ENCODE results near the gene SRP9.
"Not testable (repeated sequence)": the region's sequence is repeated elsewhere in the genome, so short reads cannot be mapped to it uniquely, and the experiment has no call there.

Gene SRP9

DNA sequence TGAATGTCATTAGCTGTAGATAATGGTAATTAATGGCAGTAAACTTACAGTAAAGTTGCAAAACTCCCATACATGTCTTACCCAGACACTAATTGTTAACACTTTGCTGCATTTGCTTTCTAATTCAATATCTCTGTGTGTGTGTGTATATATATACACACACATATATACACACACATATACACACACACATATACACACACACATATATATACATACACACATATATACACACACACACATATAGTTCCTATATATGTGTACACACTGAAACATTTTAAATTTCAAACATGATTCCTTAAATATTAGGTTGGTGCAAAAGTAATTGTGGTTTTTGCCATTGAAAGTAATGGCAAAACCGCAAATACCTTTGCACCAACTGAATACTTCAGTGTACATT, 28.6 kb downstream of the SRP9 start:
- no peak for DNase-seq (ENCODE audit: low read depth)
- H3K4me3 ChIP-seq (ENCODE audit: low read depth, low read length), result no peak overlapping the region
- TF ChIP-seq, protein P1, sequence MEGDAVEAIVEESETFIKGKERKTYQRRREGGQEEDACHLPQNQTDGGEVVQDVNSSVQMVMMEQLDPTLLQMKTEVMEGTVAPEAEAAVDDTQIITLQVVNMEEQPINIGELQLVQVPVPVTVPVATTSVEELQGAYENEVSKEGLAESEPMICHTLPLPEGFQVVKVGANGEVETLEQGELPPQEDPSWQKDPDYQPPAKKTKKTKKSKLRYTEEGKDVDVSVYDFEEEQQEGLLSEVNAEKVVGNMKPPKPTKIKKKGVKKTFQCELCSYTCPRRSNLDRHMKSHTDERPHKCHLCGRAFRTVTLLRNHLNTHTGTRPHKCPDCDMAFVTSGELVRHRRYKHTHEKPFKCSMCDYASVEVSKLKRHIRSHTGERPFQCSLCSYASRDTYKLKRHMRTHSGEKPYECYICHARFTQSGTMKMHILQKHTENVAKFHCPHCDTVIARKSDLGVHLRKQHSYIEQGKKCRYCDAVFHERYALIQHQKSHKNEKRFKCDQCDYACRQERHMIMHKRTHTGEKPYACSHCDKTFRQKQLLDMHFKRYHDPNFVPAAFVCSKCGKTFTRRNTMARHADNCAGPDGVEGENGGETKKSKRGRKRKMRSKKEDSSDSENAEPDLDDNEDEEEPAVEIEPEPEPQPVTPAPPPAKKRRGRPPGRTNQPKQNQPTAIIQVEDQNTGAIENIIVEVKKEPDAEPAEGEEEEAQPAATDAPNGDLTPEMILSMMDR (IDR thresholded peaks at IDR 0.05; ENCODE audit: low read depth, low read length, missing control alignments), result no peak

DNA sequence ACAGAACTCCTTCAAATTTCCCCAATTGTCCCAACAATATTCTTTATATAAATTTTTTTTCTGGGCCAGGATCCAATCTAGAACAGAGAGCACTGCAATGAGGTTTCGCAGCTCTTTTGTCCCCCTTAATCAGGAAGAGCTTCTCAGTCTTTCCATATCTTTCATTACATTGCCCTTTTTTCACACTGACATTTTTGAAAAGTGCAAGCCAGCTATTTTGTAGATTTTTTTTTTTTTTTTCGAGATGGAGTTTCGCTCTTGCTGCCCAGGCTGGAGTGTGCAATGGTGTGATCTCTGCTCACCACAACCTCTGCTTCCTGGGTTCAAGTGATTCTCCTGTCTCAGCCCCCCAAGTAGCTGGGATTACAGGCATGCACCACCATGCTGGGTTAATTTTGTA, 29.1 kb downstream of the SRP9 start:
- not testable (repeated sequence) for DNase-seq (ENCODE audit: low read depth); H3K4me3 ChIP-seq (ENCODE audit: low read depth, low read length)

DNA sequence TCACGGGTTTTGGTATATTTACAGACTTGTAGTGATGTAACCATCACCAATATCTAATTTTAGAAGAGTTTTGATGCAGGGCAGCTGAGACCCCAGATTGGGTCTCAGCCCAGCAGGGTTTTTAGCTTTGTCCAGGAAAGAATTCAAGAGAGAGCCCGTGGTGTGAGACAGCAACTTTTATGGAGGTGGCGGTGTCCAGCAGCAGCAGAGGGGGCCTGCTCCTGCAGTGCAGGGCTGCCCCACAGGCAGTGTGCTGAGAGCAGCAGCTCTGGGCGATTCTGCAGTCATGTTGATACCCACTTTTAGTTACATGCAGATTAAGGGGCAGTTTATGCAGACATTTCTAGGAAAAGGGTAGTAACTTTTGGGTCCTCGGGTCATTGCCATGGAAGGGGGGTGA, 30.5 kb downstream of the SRP9 start:
- H3K4me3 ChIP-seq (ENCODE audit: low read depth, low read length), result no peak overlapping the region
- DNase-seq (ENCODE audit: low read depth), result no peak
- TF ChIP-seq, protein P1 (IDR thresholded peaks at IDR 0.05; ENCODE audit: low read depth, low read length, missing control alignments), result no peak

DNA sequence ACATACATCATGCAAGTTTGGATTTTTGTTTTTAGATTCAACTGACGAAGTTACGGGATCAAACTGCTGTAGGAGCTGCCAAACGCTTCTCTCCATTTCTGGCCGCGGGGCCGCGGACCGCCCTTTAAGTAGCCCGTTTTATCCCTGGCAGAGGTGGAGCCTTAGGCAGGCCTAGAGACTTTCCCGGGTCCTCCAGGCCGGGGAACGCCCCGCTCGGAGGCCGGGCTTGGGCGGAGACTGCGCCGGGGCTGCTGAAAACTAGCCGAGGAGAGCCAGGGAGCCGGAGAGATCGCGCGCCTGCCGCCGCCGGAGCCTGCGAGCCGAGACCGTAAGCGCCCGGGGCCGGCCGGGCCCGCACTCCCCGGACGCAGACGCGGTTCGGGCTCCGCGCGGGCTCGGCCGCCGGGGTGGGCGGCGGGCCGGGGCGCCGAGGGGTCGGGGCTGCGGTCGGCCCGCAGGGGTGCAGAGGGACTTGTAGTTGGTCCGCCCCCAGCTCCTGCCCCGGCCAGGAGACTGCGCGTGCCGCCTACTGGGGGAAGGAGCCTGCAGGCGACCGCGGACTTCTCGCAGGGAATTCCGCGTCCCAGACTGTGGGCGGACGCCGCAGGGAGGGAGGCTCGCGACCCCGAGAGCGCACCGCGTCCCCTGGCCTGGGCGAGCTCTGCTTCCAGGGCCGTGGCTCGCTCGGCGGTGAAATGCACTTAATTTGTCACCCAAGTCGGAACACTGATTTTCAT, 32.4 kb downstream of the SRP9 start, which contains the start of gene EPHX1:
Gene EPHX1 (plus strand): TSS at position 283 of the 737 bp plus-strand sequence. CDS start 18,606 bp downstream, outside the sequence.
- TF ChIP-seq, protein P1 (IDR thresholded peaks at IDR 0.05; ENCODE audit: low read depth, low read length, missing control alignments), result peak; percentile 22
- H3K4me3 ChIP-seq (ENCODE audit: low read depth, low read length), result peak within 1 kb of the TSS; percentile 44
- DNase-seq (ENCODE audit: low read depth), result peak; percentile 24

DNA sequence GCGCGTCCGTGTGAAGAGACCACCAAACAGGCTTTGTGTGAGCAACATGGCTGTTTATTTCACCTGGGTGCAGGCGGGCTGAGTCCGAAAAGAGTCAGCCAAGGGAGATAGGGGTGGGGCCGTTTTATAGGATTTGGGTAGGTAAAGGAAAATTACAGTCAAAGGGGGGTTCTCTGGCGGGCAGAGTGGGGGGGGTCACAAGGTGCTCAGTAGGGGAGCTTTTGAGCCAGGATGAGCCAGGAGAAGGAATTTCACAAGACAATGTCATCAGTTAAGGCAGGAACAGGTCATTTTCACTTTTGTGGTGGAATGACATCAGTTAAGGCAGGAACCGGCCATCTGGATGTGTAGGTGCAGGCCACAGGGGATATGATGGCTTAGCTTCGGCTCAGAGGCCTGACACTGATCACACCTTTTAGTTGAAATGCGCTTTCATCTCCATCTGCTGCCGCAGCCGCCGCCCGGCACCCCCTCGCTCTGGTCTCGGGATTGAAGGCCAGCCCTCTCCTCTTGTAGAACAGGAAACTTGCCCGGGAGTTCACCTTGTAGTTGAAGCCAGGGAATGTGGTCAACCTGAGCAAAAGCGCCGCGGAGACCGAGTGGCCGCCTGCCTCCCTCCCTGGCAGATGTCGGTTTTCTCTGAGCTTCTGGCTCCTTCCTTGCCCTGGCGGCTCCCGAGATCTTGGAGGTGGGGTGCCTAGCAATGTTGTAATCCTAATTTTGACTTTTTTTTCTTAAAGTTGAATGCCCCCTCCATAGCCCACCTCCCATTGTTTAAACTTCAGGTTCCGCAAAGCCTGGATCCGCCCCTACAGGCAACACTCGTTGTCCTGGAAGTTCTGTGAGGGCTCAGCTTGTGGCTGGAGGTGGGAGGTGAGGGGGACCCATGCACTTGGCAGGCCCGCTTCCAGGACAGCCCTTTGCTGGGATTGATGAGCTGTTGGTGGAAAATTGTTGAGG, 33.2 kb downstream of the SRP9 start:
- not testable (repeated sequence) for DNase-seq (ENCODE audit: low read depth)
- peak overlapping the region; percentile 44 for H3K4me3 ChIP-seq (ENCODE audit: low read depth, low read length)

DNA sequence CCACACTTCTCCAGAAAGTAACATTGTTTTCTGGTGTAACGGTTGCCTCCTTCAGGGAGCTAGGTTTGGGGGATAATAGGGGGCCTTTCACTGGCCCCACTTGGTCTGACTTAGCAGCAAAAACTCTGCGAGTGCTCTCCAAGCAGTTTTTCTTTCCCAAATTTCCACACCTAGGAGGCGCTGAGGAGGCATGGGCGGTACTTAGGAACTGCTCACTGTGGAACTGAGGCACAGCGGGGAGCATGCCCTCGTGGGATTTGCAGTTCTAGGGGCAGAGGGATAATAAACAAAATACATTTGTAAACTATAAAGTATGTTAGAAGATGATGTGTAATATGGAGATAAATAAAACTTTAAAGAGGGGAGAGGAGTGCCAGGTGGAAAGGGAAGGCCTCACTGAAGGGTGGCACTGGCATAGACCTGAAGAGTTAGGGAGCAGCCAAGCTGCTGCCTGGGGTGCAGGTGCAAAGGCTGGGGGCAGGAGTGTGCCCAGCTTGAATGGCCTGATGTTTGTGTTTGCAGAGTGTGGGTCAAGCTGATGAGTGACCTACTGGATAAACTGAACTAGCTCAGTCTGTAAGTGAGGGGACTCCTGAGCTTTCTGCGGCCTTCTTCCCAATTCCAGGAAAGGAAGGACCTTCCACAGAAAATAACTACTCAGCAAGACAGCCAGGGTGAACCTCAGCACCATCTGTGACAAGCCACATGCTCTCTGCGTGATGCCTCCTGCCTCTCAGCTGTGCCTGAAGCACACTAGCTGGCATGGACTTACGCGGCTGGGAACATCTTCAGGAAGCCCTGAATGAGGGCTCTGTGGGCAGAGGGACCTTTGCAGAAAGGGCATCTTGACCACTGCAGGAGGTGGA, 34.2 kb downstream of the SRP9 start:
- no peak overlapping the region for H3K4me3 ChIP-seq (ENCODE audit: low read depth, low read length)
- no peak for DNase-seq (ENCODE audit: low read depth)
- TF ChIP-seq, protein P1 (IDR thresholded peaks at IDR 0.05; ENCODE audit: low read depth, low read length, missing control alignments), result no peak

DNA sequence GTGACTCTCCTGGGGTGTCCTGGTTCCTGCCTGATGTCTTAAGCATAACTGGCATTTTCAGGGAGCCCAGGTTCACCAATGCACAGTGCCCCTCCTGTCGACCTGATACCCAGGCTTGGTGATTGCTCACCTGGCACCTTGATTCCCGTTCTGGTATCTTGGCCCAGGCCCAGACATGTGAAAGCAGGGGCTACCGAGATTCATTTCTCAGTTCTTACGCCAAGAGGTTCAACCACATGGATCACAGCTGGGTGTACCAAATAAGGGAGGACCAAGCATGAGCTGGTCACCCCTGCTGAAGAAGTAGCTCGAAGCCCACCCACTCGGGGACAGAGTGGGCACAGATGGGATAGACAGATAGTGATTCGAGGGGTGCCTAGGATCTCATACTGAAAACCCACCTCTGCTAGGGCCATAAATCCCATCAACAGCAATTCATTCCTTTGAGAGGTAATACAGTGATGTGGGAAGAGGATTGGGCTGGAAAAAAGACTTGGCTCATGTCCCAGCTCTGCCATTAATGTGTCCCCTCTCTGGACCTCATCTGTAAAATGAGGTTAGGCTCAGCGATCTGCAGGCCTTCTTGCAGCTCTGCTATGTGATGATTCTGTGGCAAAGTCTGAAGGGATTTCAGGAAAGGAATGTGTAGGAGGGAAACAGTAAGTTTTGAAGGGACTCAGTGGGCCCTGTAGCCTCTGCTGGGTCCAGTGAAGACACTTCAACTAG, 35.0 kb downstream of the SRP9 start:
- H3K4me3 ChIP-seq (ENCODE audit: low read depth, low read length), result no peak overlapping the region
- DNase-seq (ENCODE audit: low read depth), result no peak
- TF ChIP-seq, protein P1 (IDR thresholded peaks at IDR 0.05; ENCODE audit: low read depth, low read length, missing control alignments), result no peak
